ENCODE measurements around the gene SHH.

GRCh38 chr7:155789001-155789725, 23.1 kb downstream of the SHH start:
- TF ChIP-seq, protein P1, sequence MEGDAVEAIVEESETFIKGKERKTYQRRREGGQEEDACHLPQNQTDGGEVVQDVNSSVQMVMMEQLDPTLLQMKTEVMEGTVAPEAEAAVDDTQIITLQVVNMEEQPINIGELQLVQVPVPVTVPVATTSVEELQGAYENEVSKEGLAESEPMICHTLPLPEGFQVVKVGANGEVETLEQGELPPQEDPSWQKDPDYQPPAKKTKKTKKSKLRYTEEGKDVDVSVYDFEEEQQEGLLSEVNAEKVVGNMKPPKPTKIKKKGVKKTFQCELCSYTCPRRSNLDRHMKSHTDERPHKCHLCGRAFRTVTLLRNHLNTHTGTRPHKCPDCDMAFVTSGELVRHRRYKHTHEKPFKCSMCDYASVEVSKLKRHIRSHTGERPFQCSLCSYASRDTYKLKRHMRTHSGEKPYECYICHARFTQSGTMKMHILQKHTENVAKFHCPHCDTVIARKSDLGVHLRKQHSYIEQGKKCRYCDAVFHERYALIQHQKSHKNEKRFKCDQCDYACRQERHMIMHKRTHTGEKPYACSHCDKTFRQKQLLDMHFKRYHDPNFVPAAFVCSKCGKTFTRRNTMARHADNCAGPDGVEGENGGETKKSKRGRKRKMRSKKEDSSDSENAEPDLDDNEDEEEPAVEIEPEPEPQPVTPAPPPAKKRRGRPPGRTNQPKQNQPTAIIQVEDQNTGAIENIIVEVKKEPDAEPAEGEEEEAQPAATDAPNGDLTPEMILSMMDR (IDR thresholded peaks at IDR 0.05; ENCODE audit: extremely low read depth in 1 of 2, insufficient read depth in 1 of 2, low read depth in 1 of 2, low read length in 2 of 2) = no peak
- TF ChIP-seq POLR2A (IDR thresholded peaks at IDR 0.05; ENCODE audit: low read depth, low read length) (no peak), MYC (IDR thresholded peaks at IDR 0.05; ENCODE audit: low read depth, low read length) (no peak), JUN (IDR thresholded peaks at IDR 0.05; ENCODE audit: borderline replicate concordance, insufficient read depth, insufficient read length, low read depth) (no peak), POLR2AphosphoS5 (IDR thresholded peaks at IDR 0.05; ENCODE audit: insufficient read depth, low read depth, low read length) (no peak), EZH2 (IDR thresholded peaks at IDR 0.05; ENCODE audit: borderline replicate concordance, low read depth, low read length, severe bottlenecking) (no peak), MAX (IDR thresholded peaks at IDR 0.05; ENCODE audit: insufficient read depth, insufficient read length) (no peak), FOS (IDR thresholded peaks at IDR 0.05; ENCODE audit: borderline replicate concordance, insufficient read depth, low read length) (no peak)
